ENCODE data around the gene GNG2. TPM values are rescaled to one million over a fixed set of nuclear protein-coding genes. Genes with fewer than 3 reads are reported as not detected.

The GNG2 gene
- total RNA-seq, 1 donor from 2014 or later: 11.4 TPM

DNA sequence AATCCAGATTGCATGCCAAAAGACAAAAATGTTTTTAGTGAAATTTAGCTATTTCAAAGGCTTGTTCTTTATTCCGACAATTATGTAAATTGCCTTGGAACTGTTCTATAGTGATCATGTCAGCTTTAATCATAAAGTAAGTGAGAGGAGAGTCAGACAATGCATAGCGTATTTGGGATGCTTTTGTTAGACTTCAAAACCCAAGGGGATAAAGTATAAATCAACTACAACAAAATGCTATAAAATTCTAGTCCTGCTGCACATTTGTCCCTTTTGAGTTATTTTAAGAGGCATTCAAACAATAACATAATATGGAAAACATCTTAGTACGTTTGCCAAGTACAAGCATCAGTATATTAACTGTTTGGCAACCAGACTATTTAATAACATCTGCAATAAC, 140.3 kb downstream of the GNG2 start:
- H3K9me3 ChIP-seq: no peaks in the 10 kb centered on the region
- intact Hi-C loops (cut with DNase I): no loop called here
- H3K36me3 ChIP-seq: peaks cover 33 to 72% of the 10 kb centered on the region in 2 donors
- H3K4me3 ChIP-seq: no peak overlapping the region
- peaks cover 0 to 6% of the 10 kb centered on the region in 2 donors for H3K4me1 ChIP-seq
- TF ChIP-seq, protein P1, sequence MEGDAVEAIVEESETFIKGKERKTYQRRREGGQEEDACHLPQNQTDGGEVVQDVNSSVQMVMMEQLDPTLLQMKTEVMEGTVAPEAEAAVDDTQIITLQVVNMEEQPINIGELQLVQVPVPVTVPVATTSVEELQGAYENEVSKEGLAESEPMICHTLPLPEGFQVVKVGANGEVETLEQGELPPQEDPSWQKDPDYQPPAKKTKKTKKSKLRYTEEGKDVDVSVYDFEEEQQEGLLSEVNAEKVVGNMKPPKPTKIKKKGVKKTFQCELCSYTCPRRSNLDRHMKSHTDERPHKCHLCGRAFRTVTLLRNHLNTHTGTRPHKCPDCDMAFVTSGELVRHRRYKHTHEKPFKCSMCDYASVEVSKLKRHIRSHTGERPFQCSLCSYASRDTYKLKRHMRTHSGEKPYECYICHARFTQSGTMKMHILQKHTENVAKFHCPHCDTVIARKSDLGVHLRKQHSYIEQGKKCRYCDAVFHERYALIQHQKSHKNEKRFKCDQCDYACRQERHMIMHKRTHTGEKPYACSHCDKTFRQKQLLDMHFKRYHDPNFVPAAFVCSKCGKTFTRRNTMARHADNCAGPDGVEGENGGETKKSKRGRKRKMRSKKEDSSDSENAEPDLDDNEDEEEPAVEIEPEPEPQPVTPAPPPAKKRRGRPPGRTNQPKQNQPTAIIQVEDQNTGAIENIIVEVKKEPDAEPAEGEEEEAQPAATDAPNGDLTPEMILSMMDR (IDR thresholded peaks at IDR 0.05): no peak
- no peaks in the 10 kb centered on the region for H3K27me3 ChIP-seq
- no peak for DNase-seq (ENCODE audit: low spot score in 2 of 2)
- no peak overlapping the region for H3K27ac ChIP-seq

DNA sequence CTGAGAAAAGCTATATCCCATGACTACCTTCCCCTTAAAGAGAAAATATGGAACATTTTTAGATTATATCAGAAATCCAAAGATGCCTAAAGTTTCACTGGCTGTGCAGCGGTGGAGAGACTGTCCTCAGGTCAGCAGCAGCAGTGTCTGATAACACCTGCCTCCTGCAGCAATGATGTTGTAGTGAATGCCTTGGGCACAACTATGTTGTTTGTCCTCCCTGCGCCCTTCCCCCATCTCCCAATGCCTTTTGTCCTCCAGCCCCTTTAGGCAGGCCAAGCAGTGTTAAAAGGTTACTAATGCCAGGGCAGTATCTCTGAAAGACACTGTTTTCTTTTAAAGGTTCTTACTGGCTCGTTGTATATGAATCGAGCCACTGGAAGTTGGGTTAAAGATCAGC, 142.1 kb downstream of the GNG2 start:
- Histone ChIP-seq H3K4me3 (no peak overlapping the region), H3K36me3 (peaks cover 42 to 85% of the 10 kb centered on the region in 2 donors), H3K9me3 (no peaks in the 10 kb centered on the region), H3K27me3 (no peaks in the 10 kb centered on the region), H3K27ac (no peak overlapping the region), H3K4me1 (peaks cover 0 to 6% of the 10 kb centered on the region in 2 donors)
- TF ChIP-seq, protein P1 (IDR thresholded peaks at IDR 0.05): no peak
- no peak for DNase-seq (ENCODE audit: low spot score in 2 of 2)
- intact Hi-C loops (cut with DNase I): no loop called here

DNA sequence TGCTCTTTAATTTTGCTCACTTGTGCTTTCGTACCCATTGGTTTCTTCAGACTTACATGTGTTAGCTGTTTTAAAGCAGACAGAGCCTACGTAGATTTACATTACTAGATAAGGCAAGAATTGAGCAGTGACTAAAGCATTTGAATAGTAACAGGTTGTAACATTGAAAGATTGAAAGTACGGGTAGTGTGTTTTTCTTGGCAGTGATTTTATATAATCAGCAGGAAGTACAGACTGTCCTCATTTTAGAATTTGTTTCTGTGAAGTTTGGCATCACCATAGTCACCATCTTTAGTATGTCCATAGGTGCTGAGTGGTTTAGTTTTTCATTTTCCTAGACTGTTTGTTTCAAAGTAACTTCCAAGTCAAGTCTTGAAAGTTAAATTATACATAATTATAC, 142.9 kb downstream of the GNG2 start:
- H3K27me3 ChIP-seq: no peaks in the 10 kb centered on the region
- peaks cover 0 to 6% of the 10 kb centered on the region in 2 donors for H3K4me1 ChIP-seq
- H3K36me3 ChIP-seq: peaks cover 49 to 89% of the 10 kb centered on the region in 2 donors
- no peak overlapping the region for H3K4me3 ChIP-seq
- intact Hi-C loops (cut with DNase I): no loop called here
- TF ChIP-seq, protein P1 (IDR thresholded peaks at IDR 0.05): no peak
- H3K9me3 ChIP-seq: no peaks in the 10 kb centered on the region
- H3K27ac ChIP-seq: peak overlapping the region in 1 of 2 donors; percentile 16
- no peak for DNase-seq (ENCODE audit: low spot score in 2 of 2)

DNA sequence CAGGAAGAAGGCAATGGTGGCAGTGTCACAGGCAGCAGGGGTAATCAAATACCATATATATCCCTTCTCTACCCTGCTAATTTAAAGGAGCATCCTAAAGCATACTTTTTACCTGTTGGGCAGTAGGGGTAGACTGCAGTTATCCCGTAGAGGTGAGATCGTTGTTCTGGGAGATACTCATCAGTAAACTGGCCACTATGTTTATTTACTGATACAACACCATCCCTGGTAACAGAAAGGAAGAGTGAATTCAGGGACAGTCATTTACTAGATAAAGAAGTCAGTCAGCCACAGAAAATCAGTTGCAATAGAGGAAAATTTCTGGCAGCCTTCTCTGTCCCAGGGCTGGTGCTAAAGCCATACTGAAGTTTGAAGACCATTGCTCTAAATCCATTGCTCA, 145.2 kb downstream of the GNG2 start:
- H3K36me3 ChIP-seq: peaks cover 48 to 90% of the 10 kb centered on the region in 2 donors
- H3K27me3 ChIP-seq: no peaks in the 10 kb centered on the region
- TF ChIP-seq, protein P1 (IDR thresholded peaks at IDR 0.05): no peak
- no peak overlapping the region for H3K27ac ChIP-seq
- H3K9me3 ChIP-seq: no peaks in the 10 kb centered on the region
- intact Hi-C loops (cut with DNase I): no loop called here
- peaks cover 0 to 6% of the 10 kb centered on the region in 2 donors for H3K4me1 ChIP-seq
- no peak overlapping the region for H3K4me3 ChIP-seq
- no peak for DNase-seq (ENCODE audit: low spot score in 2 of 2)

DNA sequence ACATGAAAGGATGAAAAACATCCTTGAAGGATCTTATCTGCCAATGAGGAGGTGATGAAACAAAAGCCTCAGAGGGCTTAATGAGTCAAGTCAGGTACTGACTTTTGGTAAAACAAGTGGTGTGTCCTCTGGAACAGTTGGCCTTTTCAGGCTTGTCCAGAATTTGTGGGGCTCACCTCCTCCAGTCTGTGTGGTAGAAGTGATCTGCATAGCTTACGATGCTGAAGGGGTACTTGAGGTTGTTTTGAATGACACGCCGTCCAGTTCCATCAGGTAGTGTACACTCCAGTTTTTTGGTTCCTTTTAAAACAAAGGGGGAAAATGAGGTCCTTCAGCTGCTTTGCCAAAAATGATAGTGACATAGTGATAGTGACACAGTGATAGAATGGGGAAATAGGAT, 145.9 kb downstream of the GNG2 start:
- intact Hi-C loops (cut with DNase I): no loop called here
- peaks cover 0 to 6% of the 10 kb centered on the region in 2 donors for H3K4me1 ChIP-seq

More for the DNA sequence above, 145.9 kb downstream of the GNG2 start:
- H3K4me3 ChIP-seq: no peak overlapping the region
- H3K36me3 ChIP-seq: peaks cover 52 to 90% of the 10 kb centered on the region in 2 donors
- no peaks in the 10 kb centered on the region for H3K9me3 ChIP-seq
- DNase-seq (ENCODE audit: low spot score in 2 of 2): no peak
- no peaks in the 10 kb centered on the region for H3K27me3 ChIP-seq
- no peak overlapping the region for H3K27ac ChIP-seq
- TF ChIP-seq, protein P1 (IDR thresholded peaks at IDR 0.05): no peak

Data from ascending aorta (tissue), 2 donors.